HEK293 (cell line): Measurements from ENCODE around the gene ZFP62.

Experiments used
- CTCF ChIA-PET: fragments of 350-600 bp; formaldehyde crosslinking; extraction: SDS; loops from one replicate; lab custom pipeline; 2021; ENCODE audit warnings: antibody characterized with exemption; lab: Yijun Ruan, JAX
- POLR2A ChIA-PET: fragments of 300-600 bp; formaldehyde crosslinking; extraction: SDS; loops from one replicate; lab custom pipeline; 2020; ENCODE audit warnings: antibody characterized with exemption, inconsistent platforms; lab: Yijun Ruan, JAX
- H3K27ac ChIP-seq: fragments of 200-500 bp; sonication (Bioruptor generic); 2 replicates; pipeline ENCODE4 v1.5.1; 2014; ENCODE audit warnings: low read depth, low read length, control low read depth, inconsistent platforms; ENCODE audit errors: extremely low read depth
- H3K36me3 ChIP-seq, 2 experiments: fragments of 200-500 bp in 1 of 2; sonication (Bioruptor generic) in 1 of 2; 1 replicate in 1 of 2; 2 replicates in 1 of 2; pipeline ENCODE4 v1.5.1; 2014 to 2017; ENCODE audit warnings: inconsistent platforms in 2 of 2, low read length in 2 of 2; ENCODE audit not compliant: control insufficient read depth in 2 of 2, insufficient read depth in 1 of 2
- H3K4me1 ChIP-seq: fragments of 200-500 bp; sonication (Bioruptor generic); 2 replicates; pipeline ENCODE4 v1.5.1; 2014; ENCODE audit warnings: mild to moderate bottlenecking, low read length, inconsistent platforms; ENCODE audit not compliant: control insufficient read depth, insufficient read depth
- H3K4me3 ChIP-seq: 2 replicates; pipeline ENCODE4 v1.5.1; 2011; ENCODE audit warnings: low read depth, mild to moderate bottlenecking, control low read depth, low read length, moderate library complexity
- H3K9me3 ChIP-seq: fragments of 200-500 bp; sonication (Bioruptor generic); 2 replicates; pipeline ENCODE4 v1.5.1; 2014; ENCODE audit warnings: low read depth, low read length, inconsistent platforms; ENCODE audit not compliant: control insufficient read depth, insufficient read depth
- KLF1 ChIP-seq: fragments of 450-650 bp; formaldehyde crosslinking; IDR thresholded peaks from 2 replicates; pipeline ENCODE4 v1.5.1; 2016; ENCODE audit warnings: missing biosample characterization, missing genetic modification characterization
- PRDM6 ChIP-seq: fragments of 450-650 bp; formaldehyde crosslinking; IDR thresholded peaks from 2 replicates; pipeline ENCODE4 v1.5.1; 2017; ENCODE audit warnings: missing biosample characterization, missing genetic modification characterization
- SALL2 ChIP-seq: fragments of 450-650 bp; formaldehyde crosslinking; IDR thresholded peaks from 2 replicates; pipeline ENCODE4 v1.5.0; 2017; ENCODE audit warnings: missing biosample characterization, mild to moderate bottlenecking, missing genetic modification characterization, borderline replicate concordance
- SCRT1 ChIP-seq: fragments of 450-650 bp; formaldehyde crosslinking; IDR thresholded peaks from 2 replicates; pipeline ENCODE4 v1.5.1; 2016; ENCODE audit warnings: missing biosample characterization, missing genetic modification characterization, borderline replicate concordance
- ZBTB10 ChIP-seq: fragments of 450-650 bp; formaldehyde crosslinking; IDR thresholded peaks from 2 replicates; pipeline ENCODE4 v1.5.1; 2016; ENCODE audit warnings: missing biosample characterization, missing genetic modification characterization
- ZBTB7A ChIP-seq: fragments of 450-650 bp; formaldehyde crosslinking; IDR thresholded peaks from 2 replicates; pipeline ENCODE4 v1.5.1; 2016; ENCODE audit warnings: low read depth, missing biosample characterization, missing genetic modification characterization
- ZFP69B ChIP-seq: fragments of 450-650 bp; formaldehyde crosslinking; IDR thresholded peaks from 2 replicates; pipeline ENCODE4 v1.5.1; 2016; ENCODE audit warnings: missing biosample characterization, missing genetic modification characterization
- ZNF138 ChIP-seq: fragments of 450-650 bp; formaldehyde crosslinking; IDR thresholded peaks from 2 replicates; pipeline ENCODE4 v1.5.1; 2016; ENCODE audit warnings: missing biosample characterization, missing genetic modification characterization, borderline replicate concordance
- ZNF146 ChIP-seq: fragments of 450-650 bp; formaldehyde crosslinking; IDR thresholded peaks from 2 replicates; pipeline ENCODE4 v1.5.1; 2016; ENCODE audit warnings: missing biosample characterization, missing genetic modification characterization
- ZNF23 ChIP-seq: fragments of 450-650 bp; formaldehyde crosslinking; IDR thresholded peaks from 2 replicates; pipeline ENCODE4 v1.5.1; 2016; ENCODE audit warnings: missing biosample characterization, missing genetic modification characterization, borderline replicate concordance
- ZNF24 ChIP-seq: fragments of 450-650 bp; formaldehyde crosslinking; IDR thresholded peaks from 2 replicates; pipeline ENCODE4 v1.5.1; 2016; ENCODE audit warnings: missing biosample characterization, missing genetic modification characterization
- ZNF354C ChIP-seq: fragments of 450-650 bp; formaldehyde crosslinking; IDR thresholded peaks from 2 replicates; pipeline ENCODE4 v1.5.1; 2016; ENCODE audit warnings: missing biosample characterization, missing genetic modification characterization, low read depth, borderline replicate concordance
- ZNF473 ChIP-seq: fragments of 450-650 bp; formaldehyde crosslinking; IDR thresholded peaks from 2 replicates; pipeline ENCODE4 v1.5.1; 2017; ENCODE audit warnings: missing biosample characterization, missing genetic modification characterization
- ZNF548 ChIP-seq: fragments of 450-650 bp; formaldehyde crosslinking; IDR thresholded peaks from 2 replicates; pipeline ENCODE4 v1.5.1; 2016; ENCODE audit warnings: missing biosample characterization, missing genetic modification characterization
- ZNF549 ChIP-seq: fragments of 450-650 bp; IDR thresholded peaks from 2 replicates; pipeline ENCODE4 v1.5.1; 2018; ENCODE audit warnings: missing biosample characterization, missing genetic modification characterization, mild to moderate bottlenecking, inconsistent platforms, moderate library complexity
- ZNF596 ChIP-seq: fragments of 450-650 bp; IDR thresholded peaks from 2 replicates; pipeline ENCODE4 v1.5.0; 2018; ENCODE audit warnings: missing biosample characterization, mild to moderate bottlenecking, missing genetic modification characterization, moderate library complexity
- ZNF626 ChIP-seq: fragments of 450-650 bp; sonication (Bioruptor Pico); formaldehyde crosslinking; IDR thresholded peaks from 2 replicates; pipeline ENCODE4 v1.5.1; 2018; ENCODE audit warnings: missing biosample characterization, missing genetic modification characterization, inconsistent platforms
- ZNF747 ChIP-seq: fragments of 450-650 bp; formaldehyde crosslinking; IDR thresholded peaks from 2 replicates; pipeline ENCODE4 v1.5.1; 2016; ENCODE audit warnings: missing biosample characterization, missing genetic modification characterization
- ZNF837 ChIP-seq: fragments of 450-650 bp; formaldehyde crosslinking; IDR thresholded peaks from 2 replicates; pipeline ENCODE4 v1.5.1; 2016; ENCODE audit warnings: missing biosample characterization, missing genetic modification characterization
- TF ChIP-seq, protein P1 (sequence below): fragments of 450-650 bp; formaldehyde crosslinking; IDR thresholded peaks from 2 replicates; pipeline ENCODE4 v1.5.1; 2016; ENCODE audit warnings: missing biosample characterization, missing genetic modification characterization, low read depth
- TF ChIP-seq, protein P2 (sequence below): fragments of 450-650 bp; formaldehyde crosslinking; IDR thresholded peaks from 2 replicates; pipeline ENCODE4 v1.5.1; 2016; ENCODE audit warnings: missing biosample characterization, missing genetic modification characterization

Gene ZFP62

GRCh38 chr5:180872419-180872818 is 11.3 kb upstream of the ZFP62 start (continued):
- no peak for TF ChIP-seq ZNF354C (tag by site-specific recombination)
- TF ChIP-seq ZNF596 (tag by site-specific recombination) = no peak
- TF ChIP-seq ZNF549 (tag by site-specific recombination) = no peak

GRCh38 chr5:180870276-180871068 is 9.4 kb upstream of the ZFP62 start:
- Histone ChIP-seq H3K4me1 (no peaks in the 10 kb centered on the region), H3K9me3 (no peaks in the 10 kb centered on the region), H3K4me3 (no peak overlapping the region), H3K27ac (no peak overlapping the region), H3K36me3 (no peaks in the 10 kb centered on the region)
- POLR2A ChIA-PET = interaction anchor here (0.5 kb wide), 1 partner anchor 377 kb away, joined by 4 read pairs; no protein-coding TSS in a partner anchor
- no peak for TF ChIP-seq KLF1 (tag by site-specific recombination)
- TF ChIP-seq, all 188 proteins: peak for 0
- CTCF ChIA-PET = interaction anchor here (0.6 to 2.4 kb wide), 8 partner anchors 15 to 298 kb away, joined by 3 to 10 read pairs (median 3); no protein-coding TSS in a partner anchor

DNA sequence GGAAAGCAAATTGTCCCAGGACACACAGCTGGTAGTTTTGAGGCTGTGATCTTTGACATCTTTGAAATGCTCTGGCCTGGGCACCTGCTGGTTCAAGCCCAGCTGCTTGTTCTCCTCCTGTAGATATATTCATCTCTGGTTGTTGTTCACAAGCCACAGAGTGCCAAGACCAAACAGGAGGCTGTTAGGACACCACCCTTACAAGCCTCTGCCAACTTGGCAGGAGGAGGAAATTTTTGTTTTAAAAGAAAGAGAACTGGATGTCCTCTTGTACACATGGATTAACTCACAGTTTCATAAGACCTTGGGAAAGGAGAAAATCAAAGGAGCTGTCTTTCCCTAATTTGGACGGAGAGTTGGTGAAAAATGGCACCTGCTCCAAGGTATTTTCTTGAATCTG is 8.5 kb upstream of the ZFP62 start:
- no peak overlapping the region for H3K4me3 ChIP-seq
- no peak for TF ChIP-seq SALL2 (tag by site-specific recombination)
- no peak for TF ChIP-seq SCRT1 (tag by site-specific recombination)
- no peak for TF ChIP-seq ZBTB10 (tag by site-specific recombination)
- TF ChIP-seq PRDM6 (tag by site-specific recombination) = no peak
- TF ChIP-seq ZNF146 (tag by site-specific recombination) = no peak
- TF ChIP-seq, protein P1, sequence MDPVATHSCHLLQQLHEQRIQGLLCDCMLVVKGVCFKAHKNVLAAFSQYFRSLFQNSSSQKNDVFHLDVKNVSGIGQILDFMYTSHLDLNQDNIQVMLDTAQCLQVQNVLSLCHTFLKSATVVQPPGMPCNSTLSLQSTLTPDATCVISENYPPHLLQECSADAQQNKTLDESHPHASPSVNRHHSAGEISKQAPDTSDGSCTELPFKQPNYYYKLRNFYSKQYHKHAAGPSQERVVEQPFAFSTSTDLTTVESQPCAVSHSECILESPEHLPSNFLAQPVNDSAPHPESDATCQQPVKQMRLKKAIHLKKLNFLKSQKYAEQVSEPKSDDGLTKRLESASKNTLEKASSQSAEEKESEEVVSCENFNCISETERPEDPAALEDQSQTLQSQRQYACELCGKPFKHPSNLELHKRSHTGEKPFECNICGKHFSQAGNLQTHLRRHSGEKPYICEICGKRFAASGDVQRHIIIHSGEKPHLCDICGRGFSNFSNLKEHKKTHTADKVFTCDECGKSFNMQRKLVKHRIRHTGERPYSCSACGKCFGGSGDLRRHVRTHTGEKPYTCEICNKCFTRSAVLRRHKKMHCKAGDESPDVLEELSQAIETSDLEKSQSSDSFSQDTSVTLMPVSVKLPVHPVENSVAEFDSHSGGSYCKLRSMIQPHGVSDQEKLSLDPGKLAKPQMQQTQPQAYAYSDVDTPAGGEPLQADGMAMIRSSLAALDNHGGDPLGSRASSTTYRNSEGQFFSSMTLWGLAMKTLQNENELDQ (tag by site-specific recombination) = no peak
- no peak for TF ChIP-seq ZNF626 (tag by site-specific recombination)
- TF ChIP-seq ZNF24 (tag by site-specific recombination) = no peak
- TF ChIP-seq ZNF23 (tag by site-specific recombination) = no peak
- TF ChIP-seq ZNF354C (tag by site-specific recombination) = no peak
- TF ChIP-seq ZNF548 (tag by site-specific recombination) = no peak
- TF ChIP-seq ZFP69B = no peak
- no peak for TF ChIP-seq ZNF837 (tag by site-specific recombination)
- no peak for TF ChIP-seq ZNF747 (tag by site-specific recombination)
- no peak for TF ChIP-seq ZNF473 (tag by site-specific recombination)
- TF ChIP-seq ZBTB7A = no peak
- no peak for TF ChIP-seq ZNF138 (tag by site-specific recombination)
- TF ChIP-seq, protein P2, sequence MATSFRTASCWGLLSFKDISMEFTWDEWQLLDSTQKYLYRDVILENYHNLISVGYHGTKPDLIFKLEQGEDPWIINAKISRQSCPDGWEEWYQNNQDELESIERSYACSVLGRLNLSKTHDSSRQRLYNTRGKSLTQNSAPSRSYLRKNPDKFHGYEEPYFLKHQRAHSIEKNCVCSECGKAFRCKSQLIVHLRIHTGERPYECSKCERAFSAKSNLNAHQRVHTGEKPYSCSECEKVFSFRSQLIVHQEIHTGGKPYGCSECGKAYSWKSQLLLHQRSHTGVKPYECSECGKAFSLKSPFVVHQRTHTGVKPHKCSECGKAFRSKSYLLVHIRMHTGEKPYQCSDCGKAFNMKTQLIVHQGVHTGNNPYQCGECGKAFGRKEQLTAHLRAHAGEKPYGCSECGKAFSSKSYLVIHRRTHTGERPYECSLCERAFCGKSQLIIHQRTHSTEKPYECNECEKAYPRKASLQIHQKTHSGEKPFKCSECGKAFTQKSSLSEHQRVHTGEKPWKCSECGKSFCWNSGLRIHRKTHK (tag by site-specific recombination) = no peak

More for the DNA sequence above, 8.5 kb upstream of the ZFP62 start:
- H3K4me1 ChIP-seq = no peaks in the 10 kb centered on the region
- CTCF ChIA-PET = interaction anchor here (0.6 to 2.4 kb wide), 12 partner anchors 16 to 303 kb away, joined by 3 to 10 read pairs (median 4); no protein-coding TSS in a partner anchor
- H3K27ac ChIP-seq = no peak overlapping the region
- POLR2A ChIA-PET = interaction anchor here (0.5 kb wide), 1 partner anchor 393 kb away, joined by 3 read pairs; no protein-coding TSS in a partner anchor
- H3K36me3 ChIP-seq = no peaks in the 10 kb centered on the region
- H3K9me3 ChIP-seq = no peaks in the 10 kb centered on the region
